Upper lobe of left lung (tissue), 4 donors: ENCODE results near the gene ZNF101.

Experiments used
- CTCF ChIP-seq, 6 experiments: fragments of 450-650 bp in 4 of 6; fragments of 200-600 bp in 2 of 6; sonication (generic) in 2 of 6; IDR thresholded peaks; one replicate each; pipeline ENCODE4 v1.5.1; 2016 to 2019; ENCODE audit warnings: antibody characterized with exemption in 6 of 6
- EP300 ChIP-seq, 4 donors: sonication (generic); formaldehyde crosslinking; IDR thresholded peaks; one replicate each; pipeline ENCODE4 v1.5.1; 2017; ENCODE audit warnings: antibody characterized with exemption in 4 of 4, control low read depth in 2 of 4
- POLR2A ChIP-seq, 4 donors: fragments of 450-650 bp; IDR thresholded peaks; one replicate each; pipeline ENCODE4 v1.5.1; 2016 to 2017; ENCODE audit warnings: antibody characterized with exemption in 4 of 4, mild to moderate bottlenecking in 2 of 4
- POLR2AphosphoS5 ChIP-seq, 2 donors: sonication (generic); formaldehyde crosslinking; IDR thresholded peaks; one replicate each; pipeline ENCODE4 v1.5.1; 2017; ENCODE audit warnings: antibody characterized with exemption in 2 of 2

- TF ChIP-seq CTCF (IDR thresholded peaks at IDR 0.05) (no peak), EP300 (IDR thresholded peaks at IDR 0.05) (no peak), POLR2AphosphoS5 (IDR thresholded peaks at IDR 0.05) (no peak), POLR2A (IDR thresholded peaks at IDR 0.05) (no peak)
Observed at GRCh38 chr19:19619181-19619848, 49.3 kb upstream of the ZNF101 start.
